Colonic mucosa (tissue), 4 donors: ENCODE results near the gene TRMT2A. TPM values are rescaled to one million over a fixed set of nuclear protein-coding genes. Genes with fewer than 3 reads are reported as not detected.

Source experiments
- DNase-seq: peaks from one replicate; pipeline ENCODE4 v3.0.0-alpha.2; 2020
- H3K27ac ChIP-seq: fragments of 200-600 bp; one replicate; pipeline ENCODE4 v1.8.0; 2021
- H3K27me3 ChIP-seq: fragments of 200-600 bp; one replicate; pipeline ENCODE4 v1.8.0; 2021
- H3K36me3 ChIP-seq: fragments of 200-600 bp; one replicate; pipeline ENCODE4 v1.8.0; 2021
- H3K4me1 ChIP-seq: fragments of 200-600 bp; one replicate; pipeline ENCODE4 v1.8.0; 2021; ENCODE audit warnings: mild to moderate bottlenecking
- H3K4me3 ChIP-seq: fragments of 200-600 bp; one replicate; pipeline ENCODE4 v1.8.0; 2021
- H3K9ac ChIP-seq, 2 donors: one replicate each; pipeline ENCODE4 v1.7.0; 2013; ENCODE audit warnings: control low read depth in 2 of 2, low read depth in 2 of 2, low read length in 2 of 2
- H3K9me3 ChIP-seq: fragments of 200-600 bp; one replicate; pipeline ENCODE4 v1.8.0; 2021
- intact Hi-C: fragments of 100-400 bp; cut with DNase I; formaldehyde crosslinking; loops from one replicate; pipeline ENCODE4 v1.14.1; 2022
- total RNA-seq, 2 donors: library from RNA; stranded (reverse); fragmentation: NEBNext Ultra II Directional in 1 of 2; extraction: Animal tissue kit (Norgen Biotek cat#: 25700) in 1 of 2; gene quantifications; one replicate each; pipeline ENCODE4 v1.2.1, GENCODE V29; 2021
- TF ChIP-seq, protein P1 (sequence below): fragments of 200-600 bp; IDR thresholded peaks from one replicate; pipeline ENCODE4 v1.8.0; 2022; ENCODE audit warnings: antibody characterized with exemption, mild to moderate bottlenecking
- donor health status: healthy.
- donor health status: DM: no; HTN: no; CAD: no.
- donor health status: DM: no; HTN: no; CAD: no.

TRMT2A gene
- total RNA-seq, 2 donors from 2014 or later: 31.9 to 63.6 TPM

DNA sequence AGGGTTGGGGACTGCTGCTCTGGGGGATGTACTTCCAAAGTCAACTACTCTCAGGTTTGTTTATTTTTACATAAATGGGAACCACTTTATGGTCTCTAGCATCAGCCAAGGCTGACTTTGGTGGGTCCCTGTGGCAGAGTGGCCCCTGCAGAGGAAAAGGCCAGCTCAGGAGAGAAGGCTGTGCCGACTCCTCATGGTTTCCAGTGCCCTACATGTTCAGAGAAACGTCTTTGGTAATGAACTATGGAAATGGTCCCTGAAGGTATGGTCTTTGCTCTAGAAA is 11.5 kb upstream of the TRMT2A start:
- Histone ChIP-seq H3K36me3 (peaks cover 4% of the 10 kb centered on the region), H3K27me3 (no peaks in the 10 kb centered on the region), H3K27ac (no peak overlapping the region), H3K9ac (no peak overlapping the region), H3K4me1 (peaks cover 10% of the 10 kb centered on the region), H3K9me3 (no peaks in the 10 kb centered on the region), H3K4me3 (no peak overlapping the region)
- DNase-seq: no peak
- TF ChIP-seq, protein P1, sequence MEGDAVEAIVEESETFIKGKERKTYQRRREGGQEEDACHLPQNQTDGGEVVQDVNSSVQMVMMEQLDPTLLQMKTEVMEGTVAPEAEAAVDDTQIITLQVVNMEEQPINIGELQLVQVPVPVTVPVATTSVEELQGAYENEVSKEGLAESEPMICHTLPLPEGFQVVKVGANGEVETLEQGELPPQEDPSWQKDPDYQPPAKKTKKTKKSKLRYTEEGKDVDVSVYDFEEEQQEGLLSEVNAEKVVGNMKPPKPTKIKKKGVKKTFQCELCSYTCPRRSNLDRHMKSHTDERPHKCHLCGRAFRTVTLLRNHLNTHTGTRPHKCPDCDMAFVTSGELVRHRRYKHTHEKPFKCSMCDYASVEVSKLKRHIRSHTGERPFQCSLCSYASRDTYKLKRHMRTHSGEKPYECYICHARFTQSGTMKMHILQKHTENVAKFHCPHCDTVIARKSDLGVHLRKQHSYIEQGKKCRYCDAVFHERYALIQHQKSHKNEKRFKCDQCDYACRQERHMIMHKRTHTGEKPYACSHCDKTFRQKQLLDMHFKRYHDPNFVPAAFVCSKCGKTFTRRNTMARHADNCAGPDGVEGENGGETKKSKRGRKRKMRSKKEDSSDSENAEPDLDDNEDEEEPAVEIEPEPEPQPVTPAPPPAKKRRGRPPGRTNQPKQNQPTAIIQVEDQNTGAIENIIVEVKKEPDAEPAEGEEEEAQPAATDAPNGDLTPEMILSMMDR: no peak
- intact Hi-C loops: no loop called here

DNA sequence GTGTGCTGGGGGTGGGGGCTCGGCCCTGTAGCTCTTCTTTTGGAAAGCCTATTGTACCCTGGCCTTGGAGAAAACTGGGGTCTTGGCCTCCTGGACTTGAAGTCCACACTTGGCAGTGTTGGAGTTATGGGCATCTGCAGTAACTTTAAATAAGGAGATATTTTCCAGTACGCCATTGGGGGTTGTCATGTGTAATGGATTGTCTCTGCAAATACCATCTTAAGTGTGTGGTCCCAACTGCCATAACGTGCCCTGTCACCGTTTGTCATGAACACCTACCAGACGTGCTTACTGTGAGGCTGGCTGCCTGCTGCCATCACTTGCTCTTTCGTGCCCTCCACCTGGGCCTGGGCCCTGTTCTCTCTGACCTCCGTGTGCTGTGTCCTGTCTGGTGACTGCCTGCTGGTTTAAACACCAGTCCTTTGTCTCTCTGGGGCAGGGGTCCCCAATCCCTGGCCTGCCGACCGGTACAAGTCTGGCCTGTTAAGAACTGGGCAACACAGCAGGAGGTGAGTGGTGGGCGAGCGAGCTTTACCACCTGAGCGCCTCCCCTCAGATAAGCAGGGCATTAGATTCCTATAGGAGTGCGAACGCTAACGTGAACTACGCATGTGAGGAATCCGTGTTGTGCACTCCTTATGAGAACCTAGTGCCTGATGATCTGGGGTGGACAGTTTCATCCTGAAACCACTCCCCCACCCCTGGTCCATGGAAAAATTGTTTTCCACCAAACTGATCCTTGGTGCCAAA is 11.0 kb upstream of the TRMT2A start:
- Histone ChIP-seq H3K9me3 (no peaks in the 10 kb centered on the region), H3K9ac (no peak overlapping the region), H3K27me3 (no peaks in the 10 kb centered on the region), H3K36me3 (peaks cover 4% of the 10 kb centered on the region), H3K27ac (no peak overlapping the region), H3K4me3 (no peak overlapping the region), H3K4me1 (peaks cover 10% of the 10 kb centered on the region)
- TF ChIP-seq, protein P1: no peak
- no peak for DNase-seq
- intact Hi-C loops: no loop called here

DNA sequence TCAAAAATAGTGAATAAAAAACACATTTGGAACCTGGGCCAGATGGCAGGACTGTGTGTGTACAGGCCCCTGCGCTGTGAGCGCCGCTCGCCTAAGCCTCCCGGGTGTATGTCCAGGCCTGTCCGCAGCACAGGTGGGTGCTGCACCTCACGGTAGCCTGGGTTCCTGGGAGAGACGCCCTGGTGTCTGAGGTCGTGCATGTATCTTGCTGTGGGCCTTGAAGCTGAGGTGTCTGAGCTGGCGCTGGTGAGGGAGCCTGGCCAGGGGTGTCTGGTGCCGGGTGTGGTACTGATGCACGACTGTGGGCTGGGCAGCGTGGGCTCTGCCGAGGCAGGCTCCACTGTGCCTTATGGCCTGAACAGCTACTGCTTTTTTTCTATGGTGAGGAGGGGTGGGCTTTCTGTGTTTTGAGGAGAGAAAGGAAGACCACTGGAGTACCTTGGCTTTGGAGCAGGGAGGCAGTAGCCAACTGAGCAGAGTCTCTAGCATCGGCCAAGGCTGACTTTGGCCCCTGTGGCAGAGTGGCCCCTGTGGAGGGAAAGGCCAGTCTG is 10.4 kb upstream of the TRMT2A start:
- Histone ChIP-seq H3K27ac (no peak overlapping the region), H3K27me3 (no peaks in the 10 kb centered on the region), H3K4me3 (no peak overlapping the region), H3K9ac (no peak overlapping the region), H3K4me1 (peaks cover 3% of the 10 kb centered on the region), H3K9me3 (no peaks in the 10 kb centered on the region), H3K36me3 (peaks cover 4% of the 10 kb centered on the region)
- no peak for DNase-seq
- TF ChIP-seq, protein P1: no peak
- intact Hi-C loops: no loop called here

DNA sequence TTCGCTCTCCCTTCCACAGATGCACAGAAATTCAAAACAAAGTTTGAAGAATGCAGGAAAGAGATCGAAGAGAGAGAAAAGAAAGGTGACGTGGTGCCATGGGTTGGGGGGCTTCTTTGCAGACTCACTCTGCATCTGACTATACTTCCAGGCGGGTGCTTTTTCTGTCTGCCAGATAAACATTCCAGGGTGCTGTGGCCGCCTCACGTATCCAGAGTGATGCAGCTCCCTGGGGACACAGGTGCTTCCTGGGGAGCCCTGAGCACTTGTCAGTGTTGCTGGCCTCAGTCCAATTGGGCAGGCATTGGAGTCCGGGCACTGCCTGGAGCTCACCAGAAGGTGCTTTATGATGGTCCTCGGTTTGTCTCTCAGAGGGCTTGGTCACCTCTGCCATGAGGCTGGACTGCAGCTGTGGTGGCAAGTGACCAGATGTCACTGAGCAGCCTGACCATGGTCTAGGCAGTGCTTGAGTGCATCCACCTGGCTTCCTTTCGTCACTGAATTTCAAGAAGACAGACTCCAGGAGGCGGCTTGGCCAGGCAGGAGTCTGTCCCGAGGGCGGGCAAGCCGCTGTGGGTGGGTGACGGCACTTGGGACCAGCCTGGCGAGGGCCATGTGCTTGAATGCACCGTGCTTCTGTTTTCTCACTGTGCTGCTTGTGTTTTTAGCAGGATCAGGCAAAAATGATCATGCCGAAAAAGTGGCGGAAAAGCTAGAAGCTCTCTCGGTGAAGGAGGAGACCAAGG is 9.4 kb upstream of the TRMT2A start:
- TF ChIP-seq, protein P1: no peak
- H3K4me3 ChIP-seq: no peak overlapping the region
- H3K27me3 ChIP-seq: no peaks in the 10 kb centered on the region
- intact Hi-C loops: no loop called here
- H3K27ac ChIP-seq: no peak overlapping the region
- H3K9me3 ChIP-seq: no peaks in the 10 kb centered on the region
- H3K9ac ChIP-seq: no peak overlapping the region
- peaks cover 4% of the 10 kb centered on the region for H3K36me3 ChIP-seq
- no peaks in the 10 kb centered on the region for H3K4me1 ChIP-seq
- DNase-seq: no peak

DNA sequence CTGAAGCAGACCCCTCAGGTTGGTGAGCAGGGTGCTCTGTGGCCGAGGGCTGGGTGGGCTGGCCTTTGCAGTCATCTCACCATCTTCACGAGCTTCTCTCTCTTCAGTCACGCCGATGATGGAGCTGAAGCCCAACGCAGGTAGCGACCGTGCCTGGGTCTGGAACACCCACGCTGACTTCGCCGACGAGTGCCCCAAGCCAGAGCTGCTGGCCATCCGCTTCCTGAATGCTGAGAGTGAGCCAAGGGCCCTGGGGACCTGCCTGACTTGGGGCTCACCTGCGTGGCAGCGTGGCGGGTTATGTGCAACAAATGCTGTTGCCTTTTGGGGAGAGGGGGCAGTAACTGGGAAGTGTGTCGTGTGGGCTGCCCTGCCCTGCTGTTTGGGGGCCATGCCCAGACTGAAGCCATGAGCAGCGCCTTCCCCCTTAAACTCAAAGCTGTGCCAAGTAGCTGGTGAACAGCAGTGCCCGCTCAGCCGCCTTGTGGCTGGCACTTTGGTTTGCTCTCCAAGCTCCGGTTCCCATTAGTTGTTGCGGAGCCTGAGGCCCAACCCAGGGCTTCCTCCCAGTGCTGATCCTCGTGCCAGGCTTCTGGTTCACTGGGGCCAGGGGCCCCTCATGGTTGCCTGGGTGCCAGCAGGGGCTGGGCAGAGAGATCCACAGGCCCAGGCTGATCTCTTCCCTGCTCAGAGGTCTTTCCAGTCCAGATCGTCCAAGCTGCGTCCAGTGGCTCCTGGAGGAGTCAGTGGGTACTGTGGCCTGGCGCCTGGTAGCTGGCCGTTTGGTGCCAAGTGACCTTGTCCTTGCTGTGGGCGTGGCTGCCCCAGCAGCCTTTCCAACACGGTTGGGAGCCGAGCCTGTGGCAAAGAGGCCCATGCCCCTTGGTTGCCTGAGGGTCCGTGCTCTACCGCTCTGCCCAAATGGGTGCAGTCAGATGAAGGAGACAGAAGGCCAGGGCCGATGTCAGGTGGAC is 8.5 kb upstream of the TRMT2A start:
- Histone ChIP-seq H3K9me3 (no peaks in the 10 kb centered on the region), H3K9ac (no peak overlapping the region), H3K27me3 (no peaks in the 10 kb centered on the region), H3K4me3 (no peak overlapping the region), H3K36me3 (peaks cover 4% of the 10 kb centered on the region), H3K27ac (no peak overlapping the region), H3K4me1 (no peaks in the 10 kb centered on the region)
- TF ChIP-seq, protein P1: no peak
- DNase-seq: no peak
- intact Hi-C loops: no loop called here
